SK-N-SH (cell line): Measurements from ENCODE around the gene R3HDM2. TPM values are rescaled to one million over a fixed set of nuclear protein-coding genes. Genes with fewer than 3 reads are reported as not detected.

Experiments used
- CTCF ChIA-PET: fragments of 300-600, 350-600 bp; formaldehyde crosslinking; extraction: SDS; loops from one replicate; lab custom pipeline; 2021; lab: Yijun Ruan, JAX
- POLR2A ChIA-PET: fragments of 350-600 bp; sonication (Branson Sonifier 250); formaldehyde crosslinking; extraction: SDS; loops from one replicate; lab custom pipeline; 2020; ENCODE audit warnings: antibody characterized with exemption, inconsistent platforms; lab: Yijun Ruan, JAX
- DNase-seq: peaks from one replicate; pipeline ENCODE4 v3.0.0; 2012
- H2AFZ ChIP-seq: fragments of 200-600 bp; sonication (generic); 2 replicates; pipeline ENCODE4 v1.8.1; 2016; ENCODE audit warnings: antibody characterized with exemption, mild to moderate bottlenecking, low read depth
- H3F3A ChIP-seq: fragments of 200-600 bp; sonication (generic); replicated peaks from 2 replicates; pipeline ENCODE3; 2016; ENCODE audit warnings: antibody characterized with exemption, mild to moderate bottlenecking; ENCODE audit not compliant: insufficient read depth
- H3K27ac ChIP-seq, 2 experiments: fragments of 200-500 bp in 1 of 2; fragments of 200-600 bp in 1 of 2; sonication (Bioruptor generic) in 1 of 2; sonication (generic), shearing (Covaris generic) in 1 of 2; 2 replicates each; pipeline versions ENCODE4 v1.5.1 to v1.6.1; 2014 to 2016; ENCODE audit warnings: low read depth in 2 of 2, inconsistent platforms in 1 of 2, low read length in 1 of 2, mild to moderate bottlenecking in 1 of 2, mixed read lengths in 1 of 2
- H3K27me3 ChIP-seq: fragments of 200-600 bp; sonication (generic), shearing (Covaris generic); 2 replicates; pipeline ENCODE4 v1.6.1; 2016; ENCODE audit warnings: mixed run types; ENCODE audit not compliant: insufficient read depth
- H3K36me3 ChIP-seq, 2 experiments: fragments of 200-500 bp in 1 of 2; fragments of 200-600 bp in 1 of 2; sonication (Bioruptor generic) in 1 of 2; sonication (generic) in 1 of 2; replicated peaks in 1 of 2; 2 replicates each; pipeline versions ENCODE3 to v1.5.1; 2014 to 2016; ENCODE audit warnings: low read length in 1 of 2, mild to moderate bottlenecking in 1 of 2; ENCODE audit not compliant: insufficient read depth in 2 of 2, control insufficient read depth in 1 of 2
- H3K4me1 ChIP-seq, 2 experiments: fragments of 200-500 bp in 1 of 2; fragments of 200-600 bp in 1 of 2; sonication (Bioruptor generic) in 1 of 2; sonication (generic), shearing (Covaris generic) in 1 of 2; 2 replicates each; pipeline versions ENCODE4 v1.5.1 to v1.6.1; 2014 to 2016; ENCODE audit warnings: low read depth in 1 of 2, low read length in 1 of 2, mixed run types in 1 of 2; ENCODE audit not compliant: insufficient read depth in 2 of 2, control insufficient read depth in 1 of 2
- H3K4me2 ChIP-seq: fragments of 200-600 bp; sonication (generic), shearing (Covaris generic); 2 replicates; pipeline ENCODE4 v1.6.1; 2017; ENCODE audit warnings: mixed run types
- H3K4me3 ChIP-seq, 2 experiments: fragments of 200-500 bp in 1 of 2; fragments of 200-600 bp in 1 of 2; sonication (Bioruptor generic) in 1 of 2; sonication (generic), shearing (Covaris generic) in 1 of 2; 2 replicates each; pipeline versions ENCODE4 v1.5.1 to v1.8.1; 2014 to 2016; ENCODE audit warnings: low read depth in 2 of 2, inconsistent platforms in 1 of 2, low read length in 1 of 2, mild to moderate bottlenecking in 1 of 2, mixed read lengths in 1 of 2, moderate library complexity in 1 of 2
- H3K79me2 ChIP-seq: fragments of 200-600 bp; sonication (generic); 2 replicates; pipeline ENCODE4 v1.8.1; 2017; ENCODE audit warnings: mild to moderate bottlenecking; ENCODE audit not compliant: insufficient read depth
- H3K9ac ChIP-seq: fragments of 200-600 bp; sonication (generic); 2 replicates; pipeline ENCODE4 v1.6.1; 2017; ENCODE audit warnings: mixed run types
- H3K9me2 ChIP-seq: fragments of 200-600 bp; sonication (generic); 2 replicates; pipeline ENCODE4 v1.6.1; 2017; ENCODE audit warnings: mixed run types
- H3K9me3 ChIP-seq: fragments of 200-600 bp; sonication (generic); 2 replicates; pipeline ENCODE4 v1.6.1; 2017; ENCODE audit warnings: mixed run types, mild to moderate bottlenecking, moderate library complexity
- H4K20me1 ChIP-seq: fragments of 200-600 bp; sonication (generic); 2 replicates; pipeline ENCODE4 v1.6.1; 2017; ENCODE audit warnings: mild to moderate bottlenecking, mixed run types; ENCODE audit not compliant: insufficient read depth
- CTCF ChIP-seq: fragments of 200-600 bp; sonication (generic); IDR thresholded peaks from 2 replicates; pipeline ENCODE4 v1.6.1; 2017; ENCODE audit warnings: antibody characterized with exemption, mild to moderate bottlenecking, moderate library complexity
- ELF1 ChIP-seq: IDR thresholded peaks from 2 replicates; pipeline ENCODE4 v1.4.0; 2012
- FOXJ3 ChIP-seq: sonication (generic); formaldehyde crosslinking; IDR thresholded peaks from 2 replicates; pipeline ENCODE4 v1.5.1; 2020; ENCODE audit warnings: mild to moderate bottlenecking, missing genetic modification reagents
- GABPA ChIP-seq: IDR thresholded peaks from 2 replicates; pipeline ENCODE4 v1.4.0; 2012; ENCODE audit warnings: low read depth, mild to moderate bottlenecking
- JUND ChIP-seq: IDR thresholded peaks from 2 replicates; pipeline ENCODE4 v1.4.0; 2012
- MAX ChIP-seq: IDR thresholded peaks from 2 replicates; pipeline ENCODE4 v1.4.0; 2012; ENCODE audit warnings: low read depth
- MEF2A ChIP-seq: IDR thresholded peaks from 2 replicates; pipeline ENCODE4 v1.4.0; 2012; ENCODE audit warnings: low read depth, borderline replicate concordance
- MXI1 ChIP-seq: IDR thresholded peaks from 2 replicates; pipeline ENCODE4 v1.6.1; 2012; ENCODE audit warnings: mild to moderate bottlenecking, low read depth, low read length, improper control_type of control experiment
- NFIC ChIP-seq: IDR thresholded peaks from 2 replicates; pipeline ENCODE4 v1.4.0; 2012; ENCODE audit warnings: borderline replicate concordance
- NRF1 ChIP-seq: IDR thresholded peaks from 2 replicates; pipeline ENCODE4 v1.6.1; 2012; ENCODE audit warnings: low read depth, mild to moderate bottlenecking, low read length
- PBX3 ChIP-seq: IDR thresholded peaks from 2 replicates; pipeline ENCODE4; 2012
- POLR2AphosphoS5 ChIP-seq: IDR thresholded peaks from 2 replicates; pipeline ENCODE4 v1.6.1; 2012; ENCODE audit warnings: low read depth, low read length
- RAD21 ChIP-seq: IDR thresholded peaks from 2 replicates; pipeline ENCODE4 v1.6.1; 2012; ENCODE audit warnings: mild to moderate bottlenecking, low read length
- RCOR1 ChIP-seq: fragments of 150-350 bp; IDR thresholded peaks from 2 replicates; pipeline ENCODE4 v1.6.1; 2017; ENCODE audit warnings: antibody characterized with exemption, low read length
- RFX5 ChIP-seq: IDR thresholded peaks from 2 replicates; pipeline ENCODE4 v1.6.1; 2012; ENCODE audit warnings: mild to moderate bottlenecking, improper control_type of control experiment, low read length
- RXRA ChIP-seq: IDR thresholded peaks from 2 replicates; pipeline ENCODE4 v1.4.0; 2012; ENCODE audit warnings: low read depth, mild to moderate bottlenecking, borderline replicate concordance
- TAF1 ChIP-seq: IDR thresholded peaks from 2 replicates; pipeline ENCODE4 v1.6.1; 2012; ENCODE audit warnings: low read depth, mild to moderate bottlenecking, low read length, moderate library complexity, borderline replicate concordance
- TEAD4 ChIP-seq: IDR thresholded peaks from 2 replicates; pipeline ENCODE4 v1.4.0; 2012; ENCODE audit warnings: mild to moderate bottlenecking, borderline replicate concordance; ENCODE audit not compliant: insufficient read depth
- USF1 ChIP-seq: IDR thresholded peaks from 2 replicates; pipeline ENCODE4 v1.4.0; 2012; ENCODE audit warnings: low read depth, borderline replicate concordance
- USF2 ChIP-seq: fragments of 150-350 bp; IDR thresholded peaks from 2 replicates; pipeline ENCODE4 v1.6.1; 2017; ENCODE audit warnings: antibody characterized with exemption, low read length, low read depth, borderline replicate concordance
- WGBS: methylation state at CpG from one replicate; pipeline ENCODE4 v1.1.6; 2017; ENCODE audit warnings: low lambda C conversion rate; 5-methylcytosine and 5-hydroxymethylcytosine counted together
- polyA plus RNA-seq, 3 experiments: library from polyadenylated mRNA; depleted of rRNA; stranded (reverse); fragments of >200 nt; gene quantifications; 2 replicates each; pipeline ENCODE4 v1.2.3, GENCODE V29; 2012

Gene R3HDM2
- polyA plus RNA-seq, 1 of the 3 experiments (the other 2 are of a cell fraction): 23.1 TPM

DNA sequence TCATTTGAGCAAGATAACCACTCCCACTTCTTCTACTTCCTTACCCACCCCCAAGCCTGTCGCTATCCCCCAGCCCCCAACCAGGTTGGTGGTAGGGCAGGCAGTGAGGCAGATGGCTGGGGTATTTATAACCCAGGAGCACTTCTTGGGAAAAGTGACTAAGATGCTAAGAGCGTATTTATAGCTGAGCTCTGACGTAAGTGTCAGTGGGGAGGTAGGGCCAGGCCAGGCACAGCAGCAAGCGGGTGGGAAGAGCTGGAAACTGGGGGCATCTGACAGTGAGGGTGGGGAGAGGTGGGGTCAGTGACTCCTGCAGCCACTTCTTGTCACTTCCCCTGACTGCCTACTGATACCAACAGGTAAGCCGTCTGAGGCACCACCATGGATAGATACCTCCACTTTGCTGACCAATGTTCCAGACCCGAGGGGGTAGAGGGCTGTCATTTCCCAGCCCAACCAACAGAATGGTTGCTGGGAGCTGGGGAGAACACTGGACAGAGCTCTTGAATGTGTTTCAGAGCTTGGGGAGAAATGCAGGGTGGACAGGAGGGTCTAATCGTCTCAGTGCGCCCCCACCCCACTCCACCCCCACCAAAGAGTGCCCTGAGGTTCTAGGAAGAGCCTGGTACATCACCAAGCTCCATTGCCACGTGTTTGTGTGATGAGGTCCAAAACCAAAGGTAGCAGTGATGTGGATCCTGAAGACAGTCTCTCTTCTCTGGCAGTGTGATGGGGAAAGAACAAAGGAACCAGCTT is 21.5 kb upstream of the R3HDM2 start:
- peaks cover 6 to 16% of the 10 kb centered on the region in 2 experiments; a peak in 2 of 4 replicates for H3K4me1 ChIP-seq
- H4K20me1 ChIP-seq: no peaks in the 10 kb centered on the region
- H3K9me2 ChIP-seq: no peaks in the 10 kb centered on the region
- H3K9ac ChIP-seq: no peak overlapping the region
- H3F3A ChIP-seq: no peaks in the 10 kb centered on the region
- TF ChIP-seq NFIC (no peak), RFX5 (no peak), USF1 (no peak), MAX (no peak; the same call in 1 of the 2 replicates), MEF2A (peak; percentile 31; the same call in 1 of the 2 replicates)
- peak overlapping the region in 1 of 2 experiments; percentile 34; a peak in 1 of 4 replicates for H3K27ac ChIP-seq
- no peaks in the 10 kb centered on the region for H3K27me3 ChIP-seq
- no peaks in the 10 kb centered on the region for H3K79me2 ChIP-seq
- H2AFZ ChIP-seq: no peak overlapping the region
- WGBS: 37% methylated on average over 8 of the region's 9 CpGs
- no peaks in the 10 kb centered on the region for H3K36me3 ChIP-seq
- peak overlapping the region; percentile 3; the same call in 1 of the 2 replicates for H3K4me2 ChIP-seq
- no peak for DNase-seq
- ChIA-PET POLR2A (interaction anchor here (1.3 kb wide), 1 partner anchor 144 kb away, joined by 3 read pairs; no protein-coding TSS in a partner anchor), CTCF (interaction anchor here (0.6 to 13.7 kb wide), 52 partner anchors 8 to 426 kb away, joined by 3 to 391 read pairs (median 6); partner anchors contain the start of genes INHBC, SHMT2 and STAC3)
- no peaks in the 10 kb centered on the region for H3K9me3 ChIP-seq
- H3K4me3 ChIP-seq: no peak overlapping the region

DNA sequence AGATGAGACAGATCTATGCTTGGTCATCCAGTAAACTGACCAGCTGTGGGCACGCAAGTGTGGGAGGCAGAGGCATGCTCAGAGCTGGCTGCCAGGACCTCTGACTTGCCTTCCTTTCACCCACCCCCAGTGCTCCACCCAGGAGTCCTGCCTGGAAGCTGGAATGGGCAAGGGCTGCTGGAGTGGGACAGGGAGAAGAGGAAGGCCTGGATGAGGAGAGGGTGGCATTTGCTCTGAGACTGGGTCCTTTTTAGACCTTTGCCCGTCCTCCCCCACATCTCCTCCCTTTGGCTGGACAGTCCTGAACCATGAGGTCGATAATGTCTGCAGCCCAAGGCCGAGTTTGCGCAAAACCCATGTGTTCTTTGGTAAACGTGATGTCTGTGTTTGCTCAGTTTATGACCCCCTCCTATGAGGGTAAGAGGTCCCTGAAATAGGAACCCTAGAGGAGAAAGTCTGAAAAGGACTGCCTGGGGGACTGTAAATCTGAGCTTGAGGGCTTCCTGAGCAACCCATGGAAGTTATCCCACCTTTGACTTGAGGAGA is 20.5 kb upstream of the R3HDM2 start:
- no peaks in the 10 kb centered on the region for H3K27me3 ChIP-seq
- H2AFZ ChIP-seq: 0 out of 2 replicates have a peak overlapping the region, but pooled peaks have one; percentile 29
- no peaks in the 10 kb centered on the region for H3K36me3 ChIP-seq
- no peak overlapping the region for H3K27ac ChIP-seq
- H3K4me2 ChIP-seq: no peak overlapping the region; the same call in 1 of the 2 replicates
- no peaks in the 10 kb centered on the region for H3F3A ChIP-seq
- CTCF ChIA-PET: interaction anchor here (0.8 to 13.7 kb wide), 13 partner anchors 8 to 276 kb away, joined by 3 to 391 read pairs (median 18); no protein-coding TSS in a partner anchor
- no peaks in the 10 kb centered on the region for H4K20me1 ChIP-seq
- H3K79me2 ChIP-seq: no peaks in the 10 kb centered on the region
- TF ChIP-seq CTCF: no peak
- no peak for TF ChIP-seq TEAD4
- TF ChIP-seq MEF2A: no peak
- TF ChIP-seq NRF1: no peak
- no peak for TF ChIP-seq FOXJ3 (CRISPR knock-in tag)
- no peak for TF ChIP-seq RAD21
- no peak for TF ChIP-seq MXI1
- no peak for TF ChIP-seq USF2
- no peak for TF ChIP-seq RXRA
- no peak for TF ChIP-seq TAF1
- TF ChIP-seq RCOR1: no peak
- TF ChIP-seq POLR2AphosphoS5: no peak
- TF ChIP-seq USF1: no peak
- TF ChIP-seq ELF1: no peak
- TF ChIP-seq PBX3: no peak
- TF ChIP-seq JUND: no peak
- TF ChIP-seq GABPA: no peak
- TF ChIP-seq, all 33 proteins: peak for 0
- no peak overlapping the region for H3K9ac ChIP-seq
- WGBS: 57% methylated on average over 6 of the region's 6 CpGs
- no peak overlapping the region for H3K4me3 ChIP-seq
- H3K9me3 ChIP-seq: no peaks in the 10 kb centered on the region
- H3K9me2 ChIP-seq: no peaks in the 10 kb centered on the region
- H3K4me1 ChIP-seq: peaks cover 6 to 16% of the 10 kb centered on the region in 2 experiments; a peak in 2 of 4 replicates
- POLR2A ChIA-PET: no interaction called here
- DNase-seq: no peak
